Measurements from ENCODE around the gene GSTT2B.
"Not testable (repeated sequence)": the region's sequence is repeated elsewhere in the genome, so short reads cannot be mapped to it uniquely, and the experiment has no call there.

GRCh38 chr22:23989583-23990244 lies 28.7 kb upstream of the GSTT2B start:
- TF ChIP-seq CTCF (conservative IDR thresholded peaks at IDR 0.05; ENCODE audit: low read length); EZH2phosphoT487 (IDR thresholded peaks at IDR 0.05; ENCODE audit: borderline replicate concordance, low read depth, low read length): not testable (repeated sequence)

Measured in OCI-LY7 (cell line).